Eye (tissue), 1 donor: ENCODE measurements around the gene TENM4.

Experiments
- DNase-seq: peaks from one replicate; pipeline ENCODE4 v3.0.0-alpha.2; 2015

TENM4 gene

DNA sequence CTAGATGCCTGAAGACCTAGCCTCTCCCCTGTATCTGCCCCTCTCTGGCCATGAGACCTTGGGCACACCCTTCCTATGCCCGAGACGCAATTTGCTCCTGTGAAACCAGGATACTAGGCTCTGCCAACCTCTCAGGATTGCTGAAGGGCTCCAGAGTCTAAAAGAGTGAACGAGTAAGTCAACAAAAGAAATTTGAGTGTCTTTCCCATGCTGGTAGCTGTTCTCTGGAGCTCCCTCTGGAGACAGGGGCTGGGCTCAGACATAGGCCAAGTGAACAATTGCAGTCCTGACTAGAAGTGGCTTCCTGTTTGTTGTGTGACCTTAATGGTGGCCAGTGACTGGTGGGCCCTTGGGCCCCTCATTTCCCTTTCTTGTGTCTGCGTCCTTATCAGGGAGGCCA lies 677.2 kb downstream of the TENM4 start:
- no peak for DNase-seq

DNA sequence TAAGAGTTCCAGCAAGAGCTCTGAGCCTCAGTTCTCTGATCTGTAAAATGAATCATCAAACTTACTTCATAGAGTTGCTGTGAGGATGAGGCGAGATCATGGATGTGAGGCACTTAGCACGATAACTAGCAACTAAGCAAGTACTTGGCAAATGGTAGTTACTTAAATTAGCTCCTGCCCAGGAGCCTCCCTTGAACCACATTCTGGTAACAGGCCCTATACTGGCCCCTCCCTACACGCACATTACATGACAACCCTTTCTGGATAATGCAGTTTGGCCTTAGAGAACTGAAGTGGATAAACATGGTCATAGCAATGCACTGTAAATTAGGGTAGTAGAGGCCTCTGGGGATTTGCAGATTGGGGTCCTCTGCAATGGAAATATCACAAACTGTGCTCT lies 678.7 kb downstream of the TENM4 start:
- no peak for DNase-seq

DNA sequence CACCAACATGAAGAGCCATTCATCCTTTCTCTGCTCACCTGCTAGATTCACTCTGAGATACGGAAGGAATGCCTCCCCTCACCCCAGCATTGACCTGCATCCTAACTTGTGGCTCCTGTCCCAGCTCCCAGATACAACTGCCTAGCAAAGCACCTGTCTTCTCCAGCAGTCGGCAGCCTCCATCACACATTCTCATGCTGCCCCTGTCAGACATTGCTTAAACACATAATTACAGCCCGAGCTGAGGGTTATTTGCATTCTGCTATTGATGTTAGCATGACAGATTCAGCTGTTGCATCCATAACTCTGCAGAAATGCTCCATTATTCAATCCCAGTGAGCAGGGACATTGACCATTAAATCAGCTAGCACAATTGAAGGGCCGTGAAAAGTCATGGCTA lies 681.8 kb downstream of the TENM4 start:
- no peak for DNase-seq

DNA sequence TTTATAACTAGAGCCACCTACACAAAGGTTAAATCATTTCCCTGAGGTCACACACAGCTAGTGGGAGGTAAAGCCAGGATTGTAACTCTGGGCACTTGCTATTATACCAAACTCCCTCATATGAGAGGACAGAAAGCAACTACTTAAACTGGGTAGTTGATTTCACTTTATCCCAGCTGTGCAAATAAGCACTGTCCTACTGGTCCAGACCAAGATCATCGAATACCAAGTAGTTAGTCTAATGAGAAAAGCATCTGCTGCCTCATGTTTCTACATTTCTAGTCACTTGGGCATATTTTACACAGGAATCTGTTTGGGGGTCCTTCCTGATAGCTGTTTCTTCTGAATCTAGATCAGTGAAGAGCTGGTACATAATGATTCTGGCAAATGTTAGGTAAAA lies 687.5 kb downstream of the TENM4 start:
- DNase-seq: no peak

DNA sequence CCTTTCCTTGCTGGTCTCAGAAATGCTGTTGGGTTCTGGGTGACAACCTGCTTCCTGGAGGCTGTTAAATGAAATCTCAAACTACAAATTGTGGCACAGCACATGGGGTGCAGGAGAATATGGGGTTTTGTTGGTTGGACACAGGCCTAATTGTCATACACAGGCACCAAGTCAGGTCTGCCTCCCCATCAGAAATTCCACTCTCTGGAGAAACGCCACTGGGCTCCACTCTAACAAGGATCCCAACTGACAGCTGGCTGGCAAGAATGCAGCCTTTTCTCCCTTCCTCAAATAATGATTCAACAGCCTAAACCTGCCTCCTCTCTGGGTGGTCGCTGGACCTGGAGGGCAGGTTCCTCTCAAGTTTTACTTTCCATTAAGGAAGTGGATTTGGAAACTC lies 688.3 kb downstream of the TENM4 start:
- DNase-seq: peak; percentile 67

DNA sequence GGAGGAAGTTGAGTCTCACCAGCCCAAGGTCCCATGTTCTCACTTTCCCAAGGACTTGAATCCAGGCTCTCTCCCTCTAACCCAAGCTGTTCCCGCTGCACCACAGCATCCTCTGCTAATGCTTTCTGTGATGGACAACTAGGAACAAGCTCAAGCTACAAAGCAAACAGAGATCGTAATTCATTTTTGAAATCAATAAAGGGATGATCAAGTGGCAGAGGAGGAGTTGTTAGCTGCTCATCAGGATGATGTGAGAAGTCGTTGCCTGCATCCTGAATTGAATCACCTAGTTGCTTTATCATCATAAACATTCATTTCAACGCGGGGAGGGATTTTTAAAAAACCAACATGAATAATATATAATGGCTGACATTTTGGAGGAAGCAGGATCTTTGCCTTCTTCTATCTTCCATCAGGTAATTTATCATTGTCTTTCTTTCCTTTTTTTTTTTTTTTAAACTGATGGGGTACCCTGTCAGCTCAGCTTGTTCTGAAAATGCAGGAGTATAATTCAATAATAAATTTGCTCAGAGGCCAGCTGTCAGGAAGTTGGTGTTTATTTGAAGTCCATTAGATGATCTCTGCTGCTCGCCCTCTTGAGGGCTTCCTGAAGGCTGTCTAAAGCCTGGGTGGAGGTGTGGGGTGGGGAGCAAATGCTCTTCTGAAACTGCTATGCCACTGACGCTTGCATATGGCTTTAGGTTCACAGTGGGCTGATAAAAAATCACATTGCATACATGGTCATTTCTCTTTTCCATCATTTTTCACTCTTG lies 691.7 kb downstream of the TENM4 start:
- no peak for DNase-seq

DNA sequence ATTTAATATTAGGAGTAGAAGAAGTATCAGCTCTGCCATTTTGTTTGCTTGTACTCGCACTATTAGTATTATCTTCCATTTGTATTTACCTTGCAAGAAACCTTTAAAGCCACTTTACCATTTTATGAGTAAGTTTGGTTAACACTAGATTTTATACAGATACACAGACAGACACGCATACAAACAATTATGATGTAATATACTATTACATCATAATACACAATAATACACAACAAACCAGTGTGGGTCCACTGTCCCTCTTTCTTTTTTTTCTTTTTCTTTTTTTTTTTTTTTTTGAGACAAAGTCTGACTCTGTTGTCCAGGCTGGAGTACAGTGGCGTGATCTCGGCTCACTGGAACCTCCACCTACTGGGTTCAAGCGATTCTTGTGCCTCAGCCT lies 695.9 kb downstream of the TENM4 start:
- no peak for DNase-seq

DNA sequence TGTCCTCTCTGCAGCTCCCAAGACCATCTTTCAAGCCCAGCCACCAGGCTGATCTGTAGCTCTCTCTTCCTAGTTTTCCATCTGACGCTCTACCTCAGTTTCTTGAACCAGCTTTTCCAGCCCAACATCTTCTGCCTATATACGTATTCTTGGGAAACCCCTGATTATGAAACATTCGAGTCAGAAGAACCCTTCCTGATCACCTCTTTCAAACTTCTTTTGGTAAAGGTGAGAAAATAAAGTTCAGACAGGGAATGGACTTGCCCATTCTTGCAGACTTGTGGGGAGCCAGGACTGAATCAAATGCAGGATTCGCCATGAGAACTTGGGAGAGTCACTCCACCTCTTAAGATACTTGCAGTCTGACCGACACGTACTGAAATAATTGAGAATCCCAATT lies 696.6 kb downstream of the TENM4 start:
- DNase-seq: no peak

DNA sequence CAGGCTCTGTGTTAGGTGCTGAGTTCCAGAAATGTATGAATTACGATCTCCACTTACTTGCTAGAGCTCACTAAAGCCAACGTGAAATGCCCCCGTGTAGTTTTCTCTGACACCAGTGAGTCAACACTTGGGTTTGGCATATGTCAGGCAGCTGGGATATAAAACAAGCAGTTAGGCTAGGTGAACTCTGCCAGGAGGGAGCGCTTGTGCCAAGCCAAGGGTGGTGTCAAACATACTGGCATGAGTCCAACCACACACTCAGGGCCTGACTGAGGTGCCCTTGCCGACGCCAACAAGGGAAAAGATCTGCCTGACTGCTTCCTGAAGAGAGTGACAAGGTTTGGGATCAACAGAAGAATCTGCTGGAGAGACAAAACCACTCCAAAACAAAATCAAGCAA lies 698.4 kb downstream of the TENM4 start:
- no peak for DNase-seq

DNA sequence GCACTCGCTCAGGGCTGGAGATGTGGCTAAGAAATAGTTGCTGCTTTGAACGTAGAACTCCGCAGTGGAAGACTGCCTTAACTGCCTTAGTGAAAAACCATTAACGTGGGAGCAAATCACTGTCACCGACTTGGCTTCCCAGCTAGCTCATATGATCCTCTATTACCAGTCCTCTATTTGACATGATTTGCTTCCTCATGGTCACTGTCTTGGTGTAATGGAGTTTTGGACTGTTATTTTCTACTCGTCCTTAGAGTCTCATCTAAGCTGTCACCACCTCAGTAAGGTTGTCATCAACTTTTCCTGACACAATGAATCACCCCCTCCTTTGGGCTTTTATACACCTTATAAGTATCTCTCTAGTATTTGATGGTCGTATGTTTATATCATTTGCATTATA lies 699.1 kb downstream of the TENM4 start:
- DNase-seq: no peak

DNA sequence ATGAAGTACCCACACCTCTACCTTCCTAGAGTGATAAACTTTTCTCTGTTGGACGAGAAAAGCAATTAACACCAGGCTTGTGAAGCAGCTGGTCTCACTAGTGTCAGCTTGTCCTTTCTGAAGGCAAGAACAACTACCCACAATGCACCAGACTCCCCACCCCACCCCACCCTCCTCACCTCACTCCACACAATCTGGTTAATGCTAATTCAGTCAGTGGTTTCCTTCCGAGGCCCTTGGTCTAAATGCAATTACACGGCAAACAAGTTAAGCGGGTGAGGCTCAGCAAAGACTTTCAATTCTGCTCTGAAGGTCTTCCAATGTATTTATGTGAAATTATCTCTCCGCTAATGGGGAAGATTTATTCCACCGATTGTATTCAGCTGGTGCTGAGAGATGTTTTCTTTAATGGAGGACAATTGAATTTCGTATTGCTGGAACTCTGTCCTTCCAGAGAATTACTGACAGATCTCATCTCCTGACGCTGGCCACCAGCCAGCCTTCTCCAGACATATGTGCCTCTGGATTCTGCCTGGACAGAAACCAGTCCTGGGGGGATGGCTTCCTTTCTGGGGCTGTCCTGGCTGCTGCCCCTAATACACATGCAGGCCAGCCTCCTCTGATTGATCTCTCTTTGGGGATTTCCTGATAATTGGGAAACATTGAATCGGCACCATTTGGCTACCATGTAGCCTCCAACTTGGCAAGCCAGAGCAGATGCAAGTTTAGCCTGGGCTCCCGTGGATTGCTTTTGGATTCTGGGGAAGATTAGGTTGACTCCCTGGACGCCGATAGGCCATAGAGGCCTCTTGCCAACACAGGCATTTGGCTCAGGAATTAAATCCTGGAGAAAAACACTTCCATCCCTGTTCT lies 700.4 kb downstream of the TENM4 start:
- DNase-seq: peak; percentile 14

DNA sequence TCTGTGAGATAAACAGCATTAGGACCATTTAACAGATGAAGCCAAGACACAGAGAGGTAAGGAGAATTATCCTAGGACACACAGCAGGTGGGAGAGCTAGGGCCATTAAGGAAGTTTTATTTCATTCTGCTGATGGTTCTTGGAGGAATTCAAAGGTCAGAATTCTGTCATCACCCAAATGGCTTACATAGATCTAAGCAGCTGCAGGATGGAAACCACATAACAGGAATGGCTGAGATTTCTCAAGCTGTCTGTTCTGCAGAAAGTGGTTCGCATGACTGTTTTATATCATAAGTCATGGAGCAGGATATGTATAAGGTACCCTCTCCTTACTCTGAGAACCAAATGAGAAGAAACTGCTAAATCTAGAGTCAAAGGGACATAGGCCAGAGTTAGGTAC lies 702.9 kb downstream of the TENM4 start:
- DNase-seq: no peak

DNA sequence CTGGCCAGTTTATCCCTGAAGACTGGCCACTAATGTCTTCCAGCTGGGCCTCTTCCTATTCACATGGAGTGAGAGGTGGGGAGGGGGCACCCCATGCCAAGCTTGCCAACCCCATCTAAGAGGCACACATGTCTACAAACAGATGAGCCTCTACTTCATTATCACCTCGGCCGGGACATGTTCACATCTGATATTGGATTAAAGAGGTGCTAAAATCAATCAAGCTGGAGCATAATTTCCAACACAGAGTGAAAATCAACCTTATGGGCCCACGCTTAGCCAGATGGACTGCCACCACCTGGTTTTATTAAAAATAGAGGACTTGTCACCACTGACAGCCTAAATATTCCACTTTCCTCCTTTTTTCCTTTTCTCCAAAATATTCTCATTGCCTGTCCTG lies 703.5 kb downstream of the TENM4 start:
- no peak for DNase-seq

DNA sequence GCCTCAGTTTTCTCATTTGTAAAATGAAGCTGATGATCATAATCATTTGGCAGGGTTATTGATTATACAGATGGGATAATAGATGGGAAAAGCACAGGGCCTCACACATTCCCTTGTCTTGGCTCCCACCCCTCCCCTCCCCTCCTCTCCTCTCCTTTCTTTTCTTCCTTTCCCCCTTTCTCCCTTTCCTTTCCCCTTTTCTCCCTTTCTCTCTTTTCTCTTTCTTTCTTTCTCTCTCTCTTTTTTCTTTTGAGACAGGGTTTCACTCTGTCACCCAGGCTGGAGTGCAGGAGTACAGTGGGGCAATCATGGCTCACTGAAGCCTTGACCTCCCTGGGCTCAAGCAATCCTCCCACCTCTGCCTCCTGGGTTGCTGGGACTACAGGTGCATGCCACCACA lies 705.1 kb downstream of the TENM4 start:
- no peak for DNase-seq

DNA sequence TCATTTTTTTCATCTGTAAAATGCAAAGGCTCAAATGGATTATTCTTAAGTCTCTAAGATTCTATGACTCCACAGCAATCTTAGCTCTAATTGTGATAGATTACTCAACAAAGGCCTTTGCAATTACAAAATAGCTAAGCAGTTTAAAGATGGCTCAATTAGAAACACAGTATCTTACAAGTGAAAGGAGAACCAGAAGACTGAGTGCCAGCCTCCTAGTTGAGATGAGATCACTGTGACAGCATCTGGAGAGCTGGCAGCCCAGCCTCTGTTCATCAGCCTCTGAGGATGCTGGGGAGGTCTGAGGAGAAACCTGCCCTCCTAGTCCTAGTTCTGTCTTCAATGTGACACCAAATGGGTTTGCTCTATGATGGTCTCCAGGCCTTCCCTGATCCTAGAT lies 707.8 kb downstream of the TENM4 start:
- DNase-seq: no peak

DNA sequence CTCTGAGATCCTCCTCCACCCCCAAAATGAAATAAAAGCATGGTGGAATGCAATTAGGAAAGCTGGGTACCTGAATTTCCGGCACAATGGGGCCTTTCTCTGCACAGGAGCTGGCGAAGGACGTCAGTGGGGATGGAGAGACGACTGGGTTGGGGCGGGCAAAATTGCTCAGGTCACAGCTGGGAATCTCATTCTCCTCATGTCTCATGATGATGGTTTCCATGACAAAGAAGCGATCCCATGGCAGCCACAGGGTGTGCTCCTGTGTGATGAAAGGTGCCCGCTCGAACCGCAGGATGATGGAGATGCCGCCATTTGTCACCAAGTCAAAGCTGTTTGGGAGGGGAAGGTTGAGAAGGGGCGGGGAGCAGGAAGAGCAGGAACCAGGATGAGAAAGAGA lies 708.6 kb downstream of the TENM4 start:
- no peak for DNase-seq

DNA sequence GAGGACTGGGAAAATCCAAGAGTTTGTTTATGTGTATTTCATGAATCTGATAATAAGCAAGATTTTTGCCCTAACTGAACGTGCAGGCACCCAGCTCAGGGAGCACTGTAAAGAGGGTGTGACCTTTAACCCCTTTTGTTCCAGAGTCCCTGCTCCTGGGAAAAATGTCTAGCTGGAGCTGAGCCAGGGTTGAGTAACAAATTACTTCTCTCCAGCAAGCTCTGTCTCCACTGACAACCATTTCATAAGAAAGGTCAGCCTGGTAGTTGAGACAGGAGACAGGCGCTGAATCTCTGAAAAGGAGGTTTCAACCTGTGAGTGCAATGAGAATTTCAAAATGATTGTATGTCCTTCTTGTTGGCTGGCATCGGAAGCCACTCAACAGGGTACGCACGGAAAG lies 709.8 kb downstream of the TENM4 start:
- peak; percentile 12 for DNase-seq

DNA sequence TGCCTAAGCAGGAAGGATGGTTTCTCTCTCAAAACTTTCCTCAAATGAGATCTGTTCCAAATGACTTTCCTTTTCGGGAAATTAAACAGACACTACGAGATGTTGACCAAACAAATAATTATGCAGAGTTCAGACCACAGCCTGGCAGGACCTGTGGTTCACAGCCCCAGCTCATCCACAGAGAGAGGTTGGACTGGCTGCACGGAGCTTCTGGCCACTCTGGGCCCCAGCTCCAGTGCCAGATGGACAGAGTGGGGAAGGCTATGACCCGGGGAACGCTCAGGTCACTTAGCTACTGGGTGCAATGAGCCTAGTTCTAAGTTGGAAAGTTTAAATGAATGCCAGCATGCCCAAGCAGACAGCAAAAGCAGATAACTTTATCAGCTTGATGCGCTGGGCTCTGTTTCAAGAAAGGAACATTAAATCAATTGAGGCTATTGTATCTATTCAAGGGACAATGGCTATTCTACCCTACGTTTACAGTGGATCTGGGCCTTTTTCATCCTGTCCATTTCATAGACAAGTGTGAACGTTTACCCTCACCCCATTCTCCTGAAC lies 710.5 kb downstream of the TENM4 start:
- no peak for DNase-seq

DNA sequence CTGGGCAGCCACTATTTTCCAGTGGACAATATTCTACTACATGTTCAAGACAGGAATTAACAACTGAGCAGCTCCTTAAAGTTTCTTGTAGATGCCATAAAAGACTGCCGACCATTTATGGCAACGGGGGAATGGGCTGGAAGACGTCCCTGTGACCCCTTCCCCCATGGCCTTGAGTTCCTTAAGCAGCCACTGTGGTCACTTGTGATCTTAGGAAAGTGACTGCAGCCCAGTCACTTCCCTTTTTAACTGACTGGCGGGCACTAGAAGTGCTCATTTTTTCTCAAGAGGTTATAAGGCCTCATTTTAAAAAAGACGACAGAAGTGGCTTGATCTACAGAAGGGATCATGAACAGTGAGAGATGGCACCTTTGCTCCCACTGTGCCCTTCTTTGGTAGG lies 713.0 kb downstream of the TENM4 start:
- no peak for DNase-seq

DNA sequence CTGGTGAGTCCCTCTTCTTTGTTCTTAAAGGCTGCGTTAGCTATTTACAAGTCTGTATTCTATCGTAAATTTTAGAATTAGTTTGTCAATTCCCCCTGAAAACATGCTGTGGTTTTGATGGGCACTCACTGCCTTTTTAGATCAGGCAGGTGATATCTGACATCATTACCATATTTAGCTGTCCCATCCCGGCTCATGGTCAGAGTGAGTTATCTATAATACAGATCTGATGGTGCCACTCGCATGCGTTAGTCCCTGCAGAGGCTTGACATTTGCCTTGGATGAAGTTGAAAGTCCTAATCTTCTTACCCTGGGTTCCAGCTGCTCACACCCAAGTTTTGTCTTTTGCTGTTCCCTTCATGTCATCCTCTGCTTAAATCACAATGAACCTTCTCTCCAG lies 715.6 kb downstream of the TENM4 start:
- DNase-seq: no peak

DNA sequence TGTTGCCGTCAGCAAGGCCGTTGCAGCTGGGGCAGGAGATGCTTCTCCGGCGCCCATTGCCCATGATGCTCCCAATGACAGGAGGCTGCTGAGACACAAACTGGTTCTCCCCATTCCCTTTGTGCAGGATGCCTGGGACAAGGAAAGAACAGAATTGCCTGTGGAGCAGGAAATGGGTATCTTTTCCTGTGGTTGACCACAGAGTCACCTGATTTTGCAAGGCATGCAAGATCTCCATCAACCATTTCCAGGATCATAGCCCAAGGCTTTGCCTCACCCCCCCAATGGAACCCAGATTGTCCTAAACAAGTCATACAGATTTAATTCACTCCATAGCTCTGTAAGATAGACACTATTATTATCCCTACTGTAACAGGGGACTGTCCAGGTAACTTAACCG lies 718.0 kb downstream of the TENM4 start:
- no peak for DNase-seq

DNA sequence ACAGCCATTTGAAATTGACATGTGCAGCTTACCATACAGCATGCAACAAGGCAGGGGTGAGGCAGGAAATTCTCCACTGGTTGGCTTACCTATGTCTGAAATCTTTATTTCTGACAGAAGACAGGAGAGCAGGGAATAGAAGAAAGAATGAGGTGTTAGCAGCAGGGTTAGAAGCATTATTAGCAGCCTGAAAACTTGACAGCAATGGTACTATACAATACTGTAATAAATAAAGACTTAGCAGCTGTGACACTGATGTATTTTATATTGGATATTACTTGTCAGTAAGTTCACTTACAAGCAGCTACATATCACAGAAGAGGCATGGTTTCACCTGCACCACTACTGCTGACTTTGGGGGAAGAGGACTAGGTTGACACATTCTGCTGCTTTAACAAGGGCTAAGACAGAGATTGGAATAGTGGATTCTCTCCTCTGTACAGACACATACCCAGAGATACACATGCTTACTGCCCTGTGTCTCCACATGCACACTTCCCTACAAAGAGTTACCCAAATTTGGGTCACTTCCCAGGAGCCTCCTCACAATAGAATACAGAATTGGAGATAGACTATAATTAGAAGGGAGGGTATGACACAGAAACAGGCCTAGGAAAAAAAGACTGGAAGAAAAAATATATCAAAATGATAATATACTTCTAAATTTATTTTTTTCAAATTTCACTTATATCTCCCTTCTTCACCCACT lies 720.4 kb downstream of the TENM4 start:
- no peak for DNase-seq

DNA sequence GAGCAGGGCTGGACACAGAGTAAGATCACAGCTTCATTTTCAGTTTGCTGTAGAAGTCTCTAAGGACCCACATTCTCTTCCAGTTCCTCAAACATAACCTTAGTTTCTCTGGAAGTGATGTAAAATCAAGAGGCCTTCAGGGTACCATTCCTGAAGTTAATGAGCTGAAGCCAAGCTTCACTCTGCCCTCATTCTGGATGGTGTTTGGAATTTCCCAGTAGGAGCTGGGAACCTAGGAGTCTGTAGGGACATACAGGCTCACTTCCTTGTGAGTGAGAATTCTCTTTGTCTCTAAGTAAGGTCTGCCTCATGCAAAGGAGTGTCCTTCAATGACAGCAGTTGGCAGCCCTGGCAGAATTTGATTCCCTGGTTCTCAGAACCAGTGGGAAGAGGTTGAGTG lies 723.8 kb downstream of the TENM4 start:
- DNase-seq: no peak
